OCI-M2 (cell line): ENCODE measurements around the gene FLCN.
"Not testable (repeated sequence)": the region's sequence is repeated elsewhere in the genome, so short reads cannot be mapped to it uniquely, and the experiment has no call there.

ENCODE experiments used
- DNase-seq: peaks from one replicate; lab custom pipeline; 2025; ENCODE audit not compliant: unreplicated experiment; lab: John Stamatoyannopoulos, UW

Gene FLCN

DNA sequence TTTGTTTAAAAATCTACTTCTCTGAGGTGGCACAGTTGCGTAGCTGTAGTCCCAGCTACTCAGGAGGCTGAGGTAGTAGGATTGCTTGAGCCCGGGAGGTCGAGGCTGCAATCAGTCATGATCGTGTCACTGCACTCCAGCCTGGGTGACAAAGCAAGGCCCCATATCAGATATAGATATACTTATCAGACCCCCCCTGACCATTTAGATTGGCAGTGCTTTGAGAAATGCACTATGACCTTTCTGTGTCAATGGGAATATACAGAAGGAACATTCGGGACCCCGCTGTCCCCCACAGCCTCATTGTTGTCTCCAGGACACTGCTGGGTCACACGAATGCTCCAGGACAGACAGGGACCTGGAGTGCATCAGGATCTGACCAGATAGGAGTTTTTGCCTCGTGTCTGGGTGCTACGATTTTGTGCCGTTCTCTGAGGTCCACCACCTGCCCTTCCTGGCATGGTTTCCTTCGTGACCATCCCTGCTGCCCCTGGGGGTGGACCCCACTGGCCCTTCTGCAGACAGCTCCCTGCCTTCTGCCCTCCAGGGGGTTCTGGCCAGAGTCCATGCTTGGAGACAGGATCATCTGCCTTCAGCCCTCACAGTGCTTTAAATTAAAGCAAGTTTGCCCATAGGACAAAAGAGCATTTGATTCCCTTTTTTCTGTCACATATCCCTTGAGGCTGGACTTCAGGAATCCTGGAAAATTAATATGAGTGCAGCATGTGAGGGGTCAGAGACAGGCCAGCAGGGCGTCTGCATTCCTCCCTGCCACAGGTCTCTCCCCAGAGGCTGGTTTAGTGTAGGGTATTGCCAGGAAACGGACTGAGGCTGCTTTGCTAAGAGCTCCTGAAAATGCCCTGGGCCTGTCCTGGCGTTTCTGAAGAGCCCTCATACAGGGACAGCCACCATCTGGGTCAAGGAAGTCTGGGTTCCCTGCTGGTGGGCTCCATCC lies 50.1 kb downstream of the FLCN start:
- no peak for DNase-seq

DNA sequence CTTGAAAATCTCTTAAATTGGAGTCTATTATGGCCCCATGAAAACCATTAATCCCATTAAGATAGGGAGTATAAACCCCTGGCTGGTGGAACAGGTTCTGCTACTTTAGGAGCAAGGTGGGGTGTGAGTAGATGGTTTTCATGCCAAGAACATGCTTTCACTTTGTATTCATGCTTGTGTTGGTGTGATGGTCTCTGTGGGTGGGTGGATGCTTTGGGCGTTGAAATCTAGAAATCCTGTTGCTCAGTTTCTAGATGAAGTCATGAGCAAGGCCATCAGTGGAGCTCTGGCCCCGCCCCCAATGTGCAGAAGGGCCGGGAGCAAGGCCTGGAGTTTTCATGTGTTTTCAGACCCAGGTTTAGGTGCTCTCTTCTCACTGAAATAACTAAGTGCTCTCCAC lies 50.9 kb downstream of the FLCN start:
- DNase-seq, result no peak

GRCh38 chr17:17184985-17185757 lies 51.8 kb downstream of the FLCN start:
- not testable (repeated sequence) for DNase-seq

GRCh38 chr17:17183744-17184143 lies 53.2 kb downstream of the FLCN start:
- DNase-seq, result no peak

DNA sequence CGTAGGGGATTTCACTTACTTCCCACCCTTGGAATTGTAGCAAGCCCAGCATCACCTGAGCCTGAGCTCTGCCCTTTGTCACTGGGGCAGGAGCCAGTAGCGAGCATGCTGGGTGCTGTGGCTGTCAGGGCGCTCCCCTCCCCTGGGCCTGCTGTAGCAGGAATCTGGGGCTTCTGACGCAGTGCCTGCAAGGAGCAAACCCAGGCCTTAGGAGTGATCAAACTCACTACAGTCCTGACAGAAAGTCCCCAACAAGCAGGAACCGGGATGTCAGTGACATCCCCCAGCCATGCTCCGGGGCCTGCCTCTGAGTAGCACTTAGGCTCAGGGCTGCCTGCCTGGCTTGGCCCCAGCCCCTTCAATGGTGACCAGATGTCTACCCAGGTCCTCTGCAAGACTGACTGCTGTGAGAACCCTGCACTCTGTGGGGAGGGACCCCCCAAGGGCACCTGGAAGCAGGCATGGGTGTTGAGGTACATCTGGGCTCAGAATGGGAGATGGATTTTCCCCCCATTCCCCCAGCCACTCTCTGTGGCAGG lies 54.3 kb downstream of the FLCN start:
- no peak for DNase-seq

DNA sequence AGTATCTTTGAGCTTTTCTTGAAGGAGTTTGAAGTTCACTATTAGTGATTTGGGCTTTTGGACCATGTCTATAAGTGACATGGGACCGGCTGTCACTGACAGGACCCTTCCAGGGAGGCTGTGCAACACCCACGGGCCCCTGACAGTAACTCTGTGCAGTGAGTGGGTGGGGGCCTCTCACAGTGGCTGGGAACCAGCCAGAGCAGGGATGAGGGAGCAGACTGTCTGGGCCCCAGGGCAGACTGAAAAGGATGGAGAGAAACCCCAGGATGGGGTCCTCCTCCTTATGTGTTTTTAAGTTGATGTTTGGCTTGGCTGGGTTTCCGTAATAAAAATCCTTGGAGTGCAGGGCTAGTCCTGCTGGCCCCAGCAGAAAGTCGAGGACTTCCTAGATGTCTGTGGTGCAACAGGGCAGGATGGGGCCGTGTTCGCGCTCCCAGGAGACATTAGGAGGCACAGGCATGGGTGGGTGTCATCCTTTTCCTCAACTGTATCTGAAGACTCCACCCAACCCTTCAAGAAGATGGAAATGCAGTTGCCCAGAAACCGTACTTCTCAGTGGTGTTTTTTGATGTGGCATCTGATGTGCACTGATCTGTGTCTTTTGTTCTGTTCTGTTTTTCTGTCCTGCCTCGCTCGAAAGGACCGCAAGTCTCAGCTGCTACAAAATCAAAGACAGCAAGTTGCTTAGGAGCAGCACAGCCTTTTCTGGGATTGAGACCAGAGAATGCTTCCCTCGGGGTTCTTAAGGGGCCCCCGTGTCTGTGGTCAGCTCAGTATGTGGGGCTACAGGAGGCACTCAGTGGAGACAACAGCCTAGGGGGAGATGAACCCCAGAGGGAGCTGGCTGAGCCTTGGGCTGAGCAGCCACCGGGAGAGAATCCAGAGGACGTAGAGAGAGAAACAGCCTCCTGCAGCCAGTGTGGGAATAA lies 55.0 kb downstream of the FLCN start:
- no peak for DNase-seq

- DNase-seq, result no peak
Observed at GRCh38 chr17:17180741-17181525, 56.0 kb downstream of the FLCN start.

DNA sequence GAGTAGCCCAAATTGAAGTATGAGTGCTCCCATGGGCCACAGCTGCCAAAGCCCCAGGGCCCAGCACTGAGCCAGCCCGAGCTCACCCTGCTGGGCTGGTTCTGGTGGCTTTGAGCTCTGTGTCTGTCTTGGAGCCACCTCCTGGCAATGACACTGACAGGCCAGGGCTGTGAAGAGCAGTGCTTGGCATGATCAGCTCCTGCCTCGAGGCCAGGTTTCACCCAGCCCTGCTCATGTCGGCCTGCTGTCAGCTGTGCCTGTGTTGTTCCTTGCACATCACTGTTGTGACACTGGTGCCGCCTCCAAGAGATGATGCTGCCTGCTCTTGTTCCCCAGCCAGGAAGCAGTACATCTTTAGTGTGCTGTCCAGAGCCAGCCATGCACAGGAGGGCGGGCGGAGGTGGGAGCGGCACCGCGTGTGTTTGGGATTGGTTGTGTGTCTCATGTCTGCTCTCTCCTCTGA lies 56.8 kb downstream of the FLCN start:
- DNase-seq, result no peak

DNA sequence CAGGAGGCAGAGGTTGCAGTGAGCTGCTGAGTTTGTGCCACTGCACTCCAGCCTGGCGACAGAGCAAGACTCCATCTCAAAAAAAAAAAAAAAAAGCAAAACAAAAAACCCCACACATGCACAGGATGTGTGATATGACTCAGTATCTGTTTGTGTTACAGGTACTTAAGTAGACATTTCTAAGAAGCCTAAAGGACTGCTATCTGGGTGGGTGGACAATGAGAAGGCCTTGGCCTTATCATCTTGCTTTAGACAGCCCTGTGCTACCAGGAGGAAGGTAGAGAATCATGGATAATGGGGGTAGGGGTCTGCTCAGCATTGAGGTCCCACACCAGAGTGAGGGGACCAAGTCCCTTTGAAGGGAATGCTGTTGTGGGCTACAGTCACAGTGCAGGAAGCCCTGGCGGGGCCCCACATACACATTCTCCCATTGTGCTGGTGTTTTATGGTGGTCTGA lies 57.6 kb downstream of the FLCN start:
- no peak for DNase-seq

- no peak for DNase-seq
Observed at GRCh38 chr17:17177176-17177575, 59.8 kb downstream of the FLCN start.

DNA sequence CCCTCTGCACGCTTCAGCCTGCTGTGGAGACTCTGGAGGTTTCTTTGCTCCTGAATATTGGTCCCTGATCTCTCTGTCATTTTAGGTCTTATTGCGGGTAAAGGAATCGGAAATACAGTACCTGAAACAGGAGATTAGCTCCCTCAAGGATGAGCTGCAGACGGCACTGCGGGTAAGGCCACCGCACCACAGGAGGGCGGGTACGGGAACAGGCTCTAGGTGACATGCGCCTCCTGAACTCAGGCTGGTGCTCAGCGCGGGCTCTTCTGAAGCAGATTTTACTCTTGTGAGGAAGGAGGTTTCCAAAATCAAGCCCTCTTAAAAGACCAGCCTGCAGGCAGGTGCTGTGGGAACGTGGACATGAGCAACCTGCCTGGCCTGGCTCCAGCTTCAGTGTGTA lies 60.6 kb downstream of the FLCN start:
- no peak for DNase-seq

DNA sequence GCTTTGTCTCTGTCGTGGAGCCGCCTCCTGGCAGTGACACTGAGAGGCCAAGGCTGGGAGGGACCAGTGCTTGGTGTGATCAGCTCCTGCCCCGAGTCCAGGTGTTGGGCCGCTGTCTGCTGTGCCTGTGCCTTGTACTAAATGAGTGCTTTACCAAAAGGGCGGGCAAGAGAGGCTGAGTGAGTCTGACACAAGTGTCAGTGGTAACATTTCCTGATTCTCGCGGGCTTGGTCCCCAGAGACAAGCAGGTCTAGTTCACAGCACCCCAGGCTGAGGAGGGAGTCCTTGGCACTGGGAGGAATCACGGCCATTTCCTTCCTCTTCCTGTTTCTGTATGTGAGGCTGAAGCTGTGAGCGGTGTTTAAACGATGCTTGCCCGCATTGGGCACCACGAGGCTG lies 61.1 kb downstream of the FLCN start:
- no peak for DNase-seq

DNA sequence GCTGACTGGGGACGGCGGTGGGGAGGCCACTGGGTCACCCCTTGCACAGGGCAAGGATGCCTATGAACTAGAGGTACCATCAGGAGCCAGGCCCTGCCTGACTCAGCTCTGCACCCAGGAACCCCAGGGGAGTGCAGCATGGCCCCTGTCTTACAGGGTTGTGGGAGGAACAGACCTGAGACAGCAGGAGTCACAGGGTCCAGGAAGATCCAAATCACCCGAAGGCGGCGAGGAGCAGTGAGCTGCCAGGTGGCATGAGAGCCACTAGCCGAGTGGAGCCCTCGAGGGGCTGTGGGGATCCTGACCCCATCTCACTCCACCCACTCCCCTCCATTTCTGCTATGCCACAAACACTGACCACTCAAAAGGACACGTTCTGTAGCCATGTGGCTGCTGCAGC lies 61.6 kb downstream of the FLCN start:
- DNase-seq, result no peak

DNA sequence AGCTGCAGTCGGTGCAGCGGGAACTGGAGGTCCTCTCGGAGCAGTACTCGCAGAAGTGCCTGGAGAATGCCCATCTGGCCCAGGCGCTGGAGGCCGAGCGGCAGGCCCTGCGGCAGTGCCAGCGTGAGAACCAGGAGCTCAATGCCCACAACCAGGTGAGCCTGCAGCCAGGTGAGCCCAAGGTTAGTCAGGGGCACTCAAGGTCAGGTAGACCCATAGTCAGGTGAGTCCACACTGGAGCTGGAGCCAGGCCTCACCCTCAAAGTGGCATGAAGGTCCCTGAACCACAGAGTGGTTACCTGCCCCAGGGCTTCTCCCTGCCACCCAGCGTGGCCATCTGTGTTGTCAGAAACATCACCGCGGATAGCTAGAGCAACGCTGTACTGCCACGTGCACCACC lies 63.0 kb downstream of the FLCN start:
- DNase-seq, result no peak

DNA sequence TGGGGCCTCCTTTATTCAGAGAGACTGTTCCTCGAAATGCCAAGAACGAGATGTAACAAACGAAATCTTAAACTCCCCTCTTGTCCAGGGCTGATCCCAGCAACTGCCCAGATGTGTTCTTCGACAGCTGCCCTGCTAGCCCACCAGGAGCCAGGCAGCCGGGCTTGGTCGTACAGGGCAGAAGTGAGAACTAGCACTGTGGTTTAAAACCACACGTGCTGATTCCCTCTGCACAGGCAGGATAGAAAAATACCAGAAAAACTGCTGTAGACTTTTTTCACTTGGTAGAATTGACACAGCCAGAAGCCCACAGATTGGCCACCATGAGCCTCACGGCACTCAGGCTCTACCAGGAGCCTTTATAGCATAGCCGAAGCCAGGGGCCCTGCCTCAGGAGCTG lies 64.0 kb downstream of the FLCN start:
- no peak for DNase-seq

- DNase-seq, result no peak
Observed at GRCh38 chr17:17172001-17172939, 64.7 kb downstream of the FLCN start.

DNA sequence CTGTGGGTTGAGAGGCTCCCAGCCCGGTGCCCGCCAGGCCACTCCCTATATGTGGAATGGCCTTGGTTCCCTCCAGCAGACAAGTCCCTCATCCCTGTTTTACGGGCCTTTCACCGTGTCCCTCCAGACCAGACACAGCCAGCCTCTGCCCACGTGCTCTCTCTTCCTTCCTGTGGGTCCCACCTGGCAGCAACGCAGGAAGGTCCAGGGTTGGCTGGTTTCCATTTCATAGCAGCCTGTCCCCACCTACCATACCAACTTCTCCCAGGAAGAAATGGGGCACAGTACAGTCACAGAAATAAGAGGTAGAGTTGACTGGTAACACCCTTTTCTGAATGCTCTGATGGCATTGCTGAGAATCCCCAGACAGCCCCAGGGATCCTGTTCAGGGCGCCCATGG lies 65.8 kb downstream of the FLCN start:
- DNase-seq, result no peak

- no peak for DNase-seq
Observed at GRCh38 chr17:17170346-17170985, 66.5 kb downstream of the FLCN start.
